ENCODE results near the gene F3.
"Not testable (repeated sequence)": the region's sequence is repeated elsewhere in the genome, so short reads cannot be mapped to it uniquely, and the experiment has no call there.

Gene F3

GRCh38 chr1:94541246-94542087 lies at the start of gene F3:
Gene F3, minus strand, starts transcription at chr1:94541759. Its CDS starts 123 bp downstream, at chr1:94541636.
- peak; percentile 34 to 78 for DNase-seq

GRCh38 chr1:94590203-94591137 lies 48.9 kb upstream of the F3 start:
- no peak for DNase-seq

- DNase-seq = no peak
These were observed 48.2 kb upstream of the F3 start for GRCh38 chr1:94589728-94590127.

GRCh38 chr1:94582565-94582964 lies 41.0 kb upstream of the F3 start:
- DNase-seq = no peak

GRCh38 chr1:94580367-94581115 lies 39.0 kb upstream of the F3 start:
- DNase-seq = no peak

GRCh38 chr1:94579876-94580294 lies 38.3 kb upstream of the F3 start:
- no peak for DNase-seq

GRCh38 chr1:94578856-94579255 lies 37.3 kb upstream of the F3 start:
- no peak for DNase-seq

GRCh38 chr1:94573917-94574316 lies 32.4 kb upstream of the F3 start:
- not testable (repeated sequence) for DNase-seq

- no peak for DNase-seq
These were observed 31.2 kb upstream of the F3 start for GRCh38 chr1:94572780-94573179.

GRCh38 chr1:94570965-94571364 lies 29.4 kb upstream of the F3 start:
- not testable (repeated sequence) for DNase-seq

- DNase-seq = not testable (repeated sequence)
These were observed 27.2 kb upstream of the F3 start for GRCh38 chr1:94568806-94569205.

- not testable (repeated sequence) for DNase-seq
These were observed 26.5 kb upstream of the F3 start for GRCh38 chr1:94567975-94568607.

GRCh38 chr1:94566436-94566835 lies 24.9 kb upstream of the F3 start:
- not testable (repeated sequence) for DNase-seq

GRCh38 chr1:94565901-94566300 lies 24.3 kb upstream of the F3 start:
- no peak for DNase-seq

- DNase-seq = no peak
These were observed 21.1 kb upstream of the F3 start for GRCh38 chr1:94562519-94563260.

- DNase-seq = no peak
These were observed 18.8 kb upstream of the F3 start for GRCh38 chr1:94560333-94560732.

GRCh38 chr1:94559921-94560320 lies 18.4 kb upstream of the F3 start:
- no peak for DNase-seq

- no peak for DNase-seq
These were observed 13.5 kb upstream of the F3 start for GRCh38 chr1:94555091-94555490.

- DNase-seq = no peak
These were observed 13.0 kb upstream of the F3 start for GRCh38 chr1:94554580-94554979.

GRCh38 chr1:94553931-94554330 lies 12.4 kb upstream of the F3 start:
- DNase-seq = no peak

- no peak for DNase-seq
These were observed 11.8 kb upstream of the F3 start for GRCh38 chr1:94553323-94553730.
